HG02610 (cell line): Measurements from ENCODE around the gene GJD3.

Experiments
- ATAC-seq: cut with Tn5 transposase; IDR thresholded peaks from one replicate; pipeline ENCODE4 v1.9.1; 2021; ENCODE audit warnings: mild to moderate bottlenecking, moderate library complexity; ENCODE audit not compliant: unreplicated experiment

The GJD3 gene

DNA sequence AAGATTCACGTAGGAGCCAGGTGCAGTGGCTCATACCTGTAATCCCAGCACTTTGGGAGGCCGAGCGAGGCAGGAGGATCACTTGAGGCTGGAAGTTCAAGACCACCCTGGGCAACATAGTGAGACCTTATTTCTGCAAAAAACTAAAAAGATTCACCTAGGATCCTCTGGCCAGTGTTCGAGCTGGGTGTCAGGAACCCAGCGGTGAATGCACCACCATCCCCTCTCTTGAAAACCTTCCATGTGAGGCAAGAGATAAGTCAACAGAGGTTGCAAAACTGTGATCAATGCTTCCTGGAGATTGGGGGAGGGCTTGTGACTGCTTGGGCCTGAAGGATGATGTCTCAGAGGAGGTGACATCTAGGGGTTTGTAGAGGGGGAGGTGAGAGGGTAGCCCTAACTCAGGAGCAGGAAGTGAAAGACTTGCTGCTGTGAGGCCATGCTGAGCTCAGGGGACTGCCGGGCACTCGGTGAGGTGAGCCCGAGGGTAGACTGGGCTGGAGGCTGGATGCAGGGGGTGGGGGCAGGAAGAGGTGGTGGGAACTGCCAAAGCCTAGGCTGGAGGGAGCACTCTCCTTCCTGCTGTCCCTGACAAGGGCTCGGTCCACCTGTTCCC lies 11.7 kb downstream of the GJD3 start:
- no peak for ATAC-seq

DNA sequence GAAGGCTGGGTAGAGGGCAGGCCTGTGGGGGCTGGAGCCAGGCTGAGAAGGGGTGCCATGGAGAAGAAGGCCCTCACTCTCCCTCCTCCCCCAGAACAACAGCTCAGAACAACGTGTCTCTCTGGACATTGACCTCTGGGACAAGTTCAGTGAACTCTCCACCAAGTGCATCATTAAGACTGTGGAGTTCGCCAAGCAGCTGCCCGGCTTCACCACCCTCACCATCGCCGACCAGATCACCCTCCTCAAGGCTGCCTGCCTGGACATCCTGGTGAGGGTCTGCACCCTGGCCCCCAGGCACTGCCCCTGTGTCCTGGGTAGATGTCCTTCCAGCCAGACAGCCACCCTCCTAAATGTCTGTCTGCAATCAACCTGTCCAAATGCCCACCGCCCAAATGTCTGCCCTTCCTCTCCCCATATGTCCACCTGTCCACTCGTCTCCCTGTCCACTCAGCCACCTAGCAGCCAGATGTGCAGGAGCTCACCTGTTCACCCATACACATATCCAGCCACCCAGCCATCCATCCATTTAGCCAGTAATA lies 12.2 kb downstream of the GJD3 start:
- ATAC-seq: no peak

DNA sequence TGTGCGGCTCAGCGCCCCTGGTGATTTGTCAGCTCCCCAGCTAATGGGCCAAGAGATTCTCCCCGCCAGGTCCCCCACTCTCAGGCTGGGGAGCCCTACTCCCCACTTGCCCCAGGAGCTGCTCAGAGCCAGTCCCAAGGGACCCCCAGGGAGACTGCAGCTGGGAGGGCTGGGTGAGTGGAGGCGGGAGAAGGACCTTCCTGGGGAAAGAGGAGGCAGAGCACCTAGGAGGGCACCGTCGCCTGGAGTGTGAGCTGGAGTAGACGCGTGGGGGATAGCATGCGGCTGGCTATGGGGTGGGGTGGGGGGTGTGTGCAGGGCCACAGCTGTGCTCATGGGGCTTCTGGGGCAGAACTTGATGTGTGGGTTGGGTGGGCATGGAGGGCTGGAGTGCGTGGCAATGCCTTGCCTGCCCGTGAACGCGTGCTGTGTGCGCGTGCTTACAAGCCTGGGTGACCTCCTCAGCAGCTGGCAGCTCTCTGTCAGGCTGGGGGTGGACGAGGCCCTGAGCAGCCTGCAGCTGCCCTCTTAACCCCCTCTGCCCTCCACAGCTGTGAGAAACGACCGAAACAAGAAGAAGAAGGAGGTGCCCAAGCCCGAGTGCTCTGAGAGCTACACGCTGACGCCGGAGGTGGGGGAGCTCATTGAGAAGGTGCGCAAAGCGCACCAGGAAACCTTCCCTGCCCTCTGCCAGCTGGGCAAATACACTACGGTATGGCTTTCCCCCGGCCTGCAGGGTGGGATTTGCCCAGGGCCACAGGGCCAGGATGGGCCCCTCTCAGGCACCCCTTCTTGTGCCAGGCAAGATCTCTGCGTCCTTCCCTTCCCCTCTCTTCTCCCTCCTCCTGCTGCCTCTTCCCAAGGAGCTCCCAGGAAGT lies 12.9 kb downstream of the GJD3 start:
- no peak for ATAC-seq

DNA sequence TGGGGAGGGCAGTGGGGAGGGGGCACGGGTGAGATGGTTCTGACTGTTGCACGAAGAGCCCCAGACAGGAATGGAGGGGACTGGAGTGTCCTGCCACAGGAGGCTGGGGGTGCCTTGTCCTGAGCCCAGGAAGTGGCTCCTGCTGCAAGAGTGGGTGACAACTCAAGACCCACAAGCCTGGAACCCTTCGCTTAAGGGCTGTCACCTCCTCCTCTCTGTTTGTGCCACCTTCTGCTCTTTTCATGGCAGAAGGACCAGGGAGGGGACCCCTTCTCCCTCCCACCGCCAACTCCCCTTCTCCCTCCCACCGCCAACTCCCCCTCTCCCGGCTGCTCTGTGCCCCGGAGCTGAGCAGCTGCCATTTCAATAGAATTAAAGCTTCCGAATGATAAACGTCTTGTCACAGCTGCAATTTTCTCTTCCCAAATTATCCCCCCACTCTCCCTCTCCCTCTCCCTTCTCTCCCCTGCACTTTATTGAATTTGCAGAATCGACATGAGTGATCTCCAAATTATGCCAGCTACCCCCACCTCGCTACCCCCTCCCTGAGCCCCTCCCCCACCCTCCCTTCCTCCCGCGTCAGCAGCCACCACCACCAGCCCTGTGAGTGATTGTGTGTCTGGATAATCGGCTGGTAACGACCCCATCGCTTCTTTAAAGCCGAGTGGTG lies 13.7 kb downstream of the GJD3 start:
- ATAC-seq: no peak

DNA sequence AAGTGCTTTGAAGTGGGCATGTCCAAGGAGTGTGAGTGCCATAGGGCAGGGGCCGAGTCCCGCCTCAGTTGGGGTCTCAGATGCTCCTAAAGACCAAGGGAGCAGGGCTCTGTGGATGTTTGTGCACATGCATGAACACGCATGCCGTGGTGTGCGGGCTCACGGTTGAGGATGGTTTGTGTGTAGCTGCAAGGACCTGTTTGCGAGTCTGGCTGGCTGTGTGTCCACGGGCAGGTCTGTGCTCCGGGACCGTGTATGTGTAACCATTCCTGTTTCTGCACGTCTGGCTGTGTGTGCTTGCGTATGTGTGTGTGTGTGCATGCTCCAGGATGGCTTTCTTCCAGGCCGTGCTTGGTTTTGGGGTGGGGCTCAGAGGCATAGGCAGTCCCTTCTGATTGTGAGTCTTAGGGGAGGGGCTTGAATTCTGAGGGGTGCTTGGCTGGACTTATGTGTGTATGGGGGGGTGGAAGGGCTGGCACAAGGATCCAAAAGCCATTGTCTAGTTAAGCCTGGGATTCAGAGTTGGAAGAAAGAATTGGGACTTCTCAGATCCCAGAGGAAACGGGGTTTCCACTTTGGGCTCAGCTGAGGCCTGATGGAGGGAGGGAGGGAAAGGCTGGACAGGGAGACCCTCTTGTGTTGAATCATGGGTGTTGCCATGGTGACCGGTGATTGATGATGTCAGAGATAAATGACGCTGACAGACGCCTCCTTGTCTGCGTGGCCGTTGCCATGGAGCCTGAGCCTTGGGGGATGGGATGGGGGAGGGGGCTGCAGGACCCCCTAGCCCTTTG lies 14.4 kb downstream of the GJD3 start:
- ATAC-seq: no peak

DNA sequence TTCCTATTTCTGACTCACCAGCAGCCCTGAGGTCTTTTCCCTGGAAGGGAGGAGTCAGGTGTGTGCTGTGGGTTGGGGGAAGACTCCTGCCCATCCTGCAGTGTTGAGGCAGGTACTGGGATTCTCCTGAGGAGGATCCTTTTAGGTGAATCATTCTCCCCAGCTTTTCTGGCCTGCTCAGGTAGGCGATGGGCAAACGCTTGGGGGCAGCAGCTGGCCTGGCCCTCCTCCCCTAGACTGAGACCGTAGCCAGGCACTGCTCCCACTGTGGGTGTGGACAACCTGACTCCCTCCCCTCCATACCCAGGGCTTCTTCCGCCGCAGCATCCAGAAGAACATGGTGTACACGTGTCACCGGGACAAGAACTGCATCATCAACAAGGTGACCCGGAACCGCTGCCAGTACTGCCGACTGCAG lies 15.1 kb downstream of the GJD3 start:
- no peak for ATAC-seq

DNA sequence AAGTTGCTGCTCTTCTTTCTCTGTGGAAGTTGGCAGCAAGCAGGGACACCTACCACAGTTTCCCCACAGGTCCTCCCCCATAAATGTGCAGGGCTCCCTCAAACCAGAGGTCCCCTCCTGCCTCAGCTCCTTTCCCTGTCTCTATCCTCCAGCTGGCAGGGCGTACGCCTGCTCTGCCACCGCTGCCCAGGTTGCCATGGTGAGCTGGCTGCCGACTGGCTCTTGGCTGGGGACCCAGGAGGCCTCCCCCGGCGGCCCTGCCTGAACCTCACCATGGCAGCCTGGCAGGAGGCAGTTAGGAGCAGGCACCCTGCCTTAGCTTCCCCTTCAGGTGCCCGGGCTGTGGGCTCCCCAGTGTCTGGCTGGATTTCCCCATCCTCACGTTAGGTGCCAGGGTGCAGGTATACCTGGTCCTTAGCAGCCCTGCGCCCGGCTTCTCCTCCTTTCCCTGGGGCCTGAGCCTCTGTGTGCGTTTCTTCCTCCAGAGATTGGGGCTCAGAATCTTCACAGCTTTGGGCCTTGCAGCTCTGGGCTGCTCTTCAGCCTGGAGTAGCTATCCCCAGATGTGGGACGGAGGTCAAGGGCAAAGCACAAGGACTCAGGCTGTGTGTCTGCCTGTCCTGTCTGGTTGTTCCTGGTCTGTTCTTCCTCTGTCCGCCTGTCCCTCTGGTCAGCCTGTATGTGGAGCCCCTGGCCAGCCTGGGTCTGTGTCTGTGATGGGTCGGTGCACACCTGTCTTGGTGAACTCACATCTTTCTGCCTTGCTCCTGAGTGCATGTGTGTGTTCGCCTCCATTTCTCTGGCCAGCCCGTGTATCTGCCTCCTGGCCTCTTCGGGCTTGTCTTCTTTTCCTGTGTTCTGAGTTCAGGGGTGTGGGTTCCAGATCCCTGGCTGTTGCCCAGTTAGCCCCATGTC lies 15.7 kb downstream of the GJD3 start:
- ATAC-seq: no peak

DNA sequence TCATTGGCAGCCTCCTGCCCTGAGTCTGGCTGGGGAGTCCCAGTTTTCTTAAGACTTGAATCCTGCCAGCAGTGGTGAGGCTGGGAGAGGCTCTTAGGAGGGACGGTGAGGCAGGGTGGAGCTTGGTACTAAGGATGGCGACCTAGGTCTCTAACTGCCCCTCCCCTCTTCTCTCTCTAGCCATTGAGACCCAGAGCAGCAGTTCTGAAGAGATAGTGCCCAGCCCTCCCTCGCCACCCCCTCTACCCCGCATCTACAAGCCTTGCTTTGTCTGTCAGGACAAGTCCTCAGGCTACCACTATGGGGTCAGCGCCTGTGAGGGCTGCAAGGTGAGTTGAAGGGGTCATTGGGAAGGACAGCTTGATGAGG lies 16.4 kb downstream of the GJD3 start:
- no peak for ATAC-seq

DNA sequence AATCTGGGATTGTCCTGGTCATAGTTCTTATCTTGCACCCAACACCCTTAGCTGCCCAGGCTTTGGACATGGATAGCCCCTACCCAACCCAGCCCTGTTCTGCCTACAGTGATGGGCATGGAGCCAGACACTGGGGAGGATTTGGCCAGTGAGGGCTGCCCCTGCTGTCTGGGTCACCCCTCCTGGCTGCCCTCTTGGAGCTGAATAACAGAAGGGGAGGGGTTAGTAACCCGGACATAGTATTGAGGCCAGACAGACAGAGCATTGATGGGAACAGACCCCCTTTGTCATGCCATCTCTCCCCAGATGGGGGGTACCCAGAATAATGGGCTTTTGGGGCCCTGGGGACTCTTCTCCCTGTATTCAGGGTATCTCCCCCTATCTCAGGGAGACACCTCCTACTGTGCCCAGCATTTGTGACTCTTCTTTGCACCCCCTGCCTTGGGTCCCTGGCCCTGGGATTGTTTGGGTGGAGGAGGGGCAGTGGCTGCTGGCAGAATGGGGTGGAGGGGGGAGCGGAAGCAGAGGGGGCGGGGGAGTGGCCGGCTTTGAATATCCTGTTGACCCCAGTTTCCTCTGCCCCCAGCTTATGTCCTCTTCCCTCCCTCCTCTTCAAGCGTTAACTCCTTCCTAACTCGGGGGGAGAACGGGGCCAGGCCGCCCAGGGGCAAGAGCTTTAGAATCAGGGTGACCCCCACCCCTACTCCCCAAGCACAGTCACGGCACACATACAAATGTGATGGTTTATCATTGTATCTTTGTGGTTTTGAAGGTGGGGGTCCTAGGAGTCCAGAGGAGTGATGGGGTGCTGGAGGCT lies 17.0 kb downstream of the GJD3 start:
- ATAC-seq: no peak

DNA sequence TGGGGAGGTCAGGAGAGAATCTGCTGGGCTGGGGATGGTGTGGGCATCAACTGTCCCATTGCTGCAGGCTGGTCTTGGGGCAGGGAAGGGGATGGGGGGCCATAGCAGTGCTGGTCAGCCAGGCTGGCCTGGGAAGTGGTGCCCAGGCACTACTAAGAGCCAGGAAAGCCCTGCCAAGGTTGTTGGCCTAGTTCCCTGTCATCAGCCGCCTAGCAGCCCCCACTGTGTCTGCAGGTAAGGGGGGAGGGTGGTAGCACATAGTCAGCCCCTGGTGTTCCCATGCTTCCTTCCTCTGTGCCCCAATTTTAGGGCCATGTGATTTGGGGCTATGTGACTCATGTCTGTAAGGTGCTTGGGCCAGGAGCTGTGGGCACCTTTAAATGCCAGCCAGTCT lies 17.8 kb downstream of the GJD3 start:
- no peak for ATAC-seq

DNA sequence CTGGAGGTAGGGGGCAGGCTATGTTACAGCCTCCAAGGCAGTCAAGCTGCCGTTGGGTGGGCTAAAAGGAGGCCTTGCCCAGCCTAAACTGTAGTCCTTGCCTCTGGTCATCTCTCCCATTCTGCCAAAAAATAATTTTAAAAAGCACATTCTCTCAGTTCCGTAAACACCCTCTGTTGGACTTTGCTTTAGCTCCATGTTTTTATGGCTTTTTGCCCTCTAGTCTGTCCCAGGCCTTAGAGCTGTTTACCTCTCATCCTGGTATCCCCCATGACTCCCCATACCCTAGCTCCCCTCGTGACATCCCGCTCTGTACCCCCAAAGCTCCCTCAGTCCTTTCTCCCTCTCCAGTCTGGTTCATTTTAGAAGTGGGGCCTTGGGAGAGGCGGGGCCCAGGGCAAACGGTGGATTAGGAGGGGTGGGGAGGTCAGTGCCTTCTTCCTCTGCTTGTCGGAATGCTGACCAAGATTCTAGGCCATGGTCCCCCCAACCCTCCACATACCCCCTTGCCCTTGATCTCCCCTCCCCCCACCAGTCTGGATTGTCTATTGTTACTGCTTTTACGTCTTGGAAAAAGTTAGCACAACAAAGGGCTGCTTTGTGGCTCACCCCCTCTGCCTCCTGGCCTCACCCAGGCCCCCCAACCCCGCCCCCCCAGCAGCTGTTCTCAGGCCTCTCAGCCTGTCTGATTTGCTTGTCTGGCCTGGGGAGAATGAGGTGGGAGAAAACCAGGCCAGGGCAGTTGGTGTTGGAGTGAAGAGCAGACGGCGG lies 18.4 kb downstream of the GJD3 start:
- no peak for ATAC-seq

DNA sequence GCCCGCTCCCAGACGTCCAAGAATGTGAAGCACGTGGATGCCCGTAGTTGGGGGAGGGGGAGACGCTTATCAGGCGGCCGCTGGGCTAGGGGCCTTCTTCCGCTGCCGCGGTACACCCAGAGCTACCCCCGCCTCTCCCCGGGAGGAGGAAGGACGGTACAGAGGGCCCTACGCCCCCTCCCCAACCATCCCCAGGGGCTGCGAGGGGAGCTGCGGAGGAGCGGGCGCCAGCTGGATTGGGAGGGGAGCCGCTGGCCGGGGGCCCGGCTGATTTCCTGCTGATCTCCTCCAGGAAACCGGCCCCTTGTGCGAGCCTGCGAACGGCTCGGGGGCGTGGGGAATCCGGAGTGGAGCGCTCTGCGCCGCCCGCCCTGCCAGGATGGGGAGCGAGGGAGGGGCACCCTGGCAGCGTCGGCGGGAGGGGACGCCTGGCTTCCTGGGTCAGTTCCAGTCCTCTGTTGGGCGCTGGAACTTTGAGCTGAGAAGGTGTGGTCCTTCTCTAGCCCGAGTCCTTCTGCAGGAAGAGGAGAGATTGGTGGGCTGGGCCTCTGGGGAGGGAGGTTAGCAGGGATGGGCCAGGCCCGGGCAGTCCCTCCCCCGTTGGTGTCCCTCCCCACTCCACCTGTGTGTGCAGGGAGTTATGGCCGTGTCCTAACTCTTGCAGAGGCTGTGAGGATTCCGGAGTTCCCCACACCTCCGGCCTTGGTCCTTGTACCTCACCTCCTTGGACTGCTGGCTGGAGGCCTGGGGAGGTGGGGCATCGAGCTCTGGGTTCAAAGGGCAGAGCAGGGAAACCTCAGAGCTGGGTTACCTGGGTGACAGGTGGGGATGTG lies 19.2 kb downstream of the GJD3 start:
- no peak for ATAC-seq

DNA sequence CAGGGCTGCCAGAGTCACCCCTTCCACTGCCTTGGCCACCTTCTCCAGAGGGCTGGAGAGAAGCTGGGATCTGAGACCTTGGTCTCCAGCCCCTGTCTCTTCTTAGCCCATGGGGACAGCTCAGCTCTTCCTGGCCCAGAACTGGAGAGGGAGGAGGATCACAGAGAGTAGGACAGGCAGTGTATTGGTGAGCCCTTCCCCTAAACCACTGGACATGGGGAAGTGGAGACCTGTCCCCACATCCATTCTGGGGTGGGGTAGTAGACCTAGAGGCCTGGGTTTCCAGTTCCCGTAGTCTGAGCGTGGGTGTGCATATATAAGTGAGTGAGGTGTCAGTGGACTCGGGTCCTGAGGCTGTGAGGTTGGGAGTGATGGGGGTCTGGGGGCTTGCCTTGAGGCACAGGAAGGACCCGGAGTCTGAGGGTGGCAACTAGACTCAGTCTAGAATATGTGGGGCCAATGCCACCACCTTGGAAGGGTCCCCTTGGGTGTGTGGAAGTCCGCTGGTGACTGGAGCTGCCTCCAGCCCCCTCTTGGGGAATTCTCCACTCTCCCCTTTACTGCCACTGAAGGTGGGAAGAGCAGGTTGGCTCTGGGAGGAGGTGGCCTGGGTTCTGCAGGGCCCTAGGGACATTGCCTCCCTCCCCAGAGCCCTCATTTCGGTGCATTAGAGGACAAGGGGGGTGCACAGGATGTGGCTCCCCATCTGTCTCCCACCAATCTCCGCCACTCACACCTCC lies 19.9 kb downstream of the GJD3 start:
- ATAC-seq: no peak

DNA sequence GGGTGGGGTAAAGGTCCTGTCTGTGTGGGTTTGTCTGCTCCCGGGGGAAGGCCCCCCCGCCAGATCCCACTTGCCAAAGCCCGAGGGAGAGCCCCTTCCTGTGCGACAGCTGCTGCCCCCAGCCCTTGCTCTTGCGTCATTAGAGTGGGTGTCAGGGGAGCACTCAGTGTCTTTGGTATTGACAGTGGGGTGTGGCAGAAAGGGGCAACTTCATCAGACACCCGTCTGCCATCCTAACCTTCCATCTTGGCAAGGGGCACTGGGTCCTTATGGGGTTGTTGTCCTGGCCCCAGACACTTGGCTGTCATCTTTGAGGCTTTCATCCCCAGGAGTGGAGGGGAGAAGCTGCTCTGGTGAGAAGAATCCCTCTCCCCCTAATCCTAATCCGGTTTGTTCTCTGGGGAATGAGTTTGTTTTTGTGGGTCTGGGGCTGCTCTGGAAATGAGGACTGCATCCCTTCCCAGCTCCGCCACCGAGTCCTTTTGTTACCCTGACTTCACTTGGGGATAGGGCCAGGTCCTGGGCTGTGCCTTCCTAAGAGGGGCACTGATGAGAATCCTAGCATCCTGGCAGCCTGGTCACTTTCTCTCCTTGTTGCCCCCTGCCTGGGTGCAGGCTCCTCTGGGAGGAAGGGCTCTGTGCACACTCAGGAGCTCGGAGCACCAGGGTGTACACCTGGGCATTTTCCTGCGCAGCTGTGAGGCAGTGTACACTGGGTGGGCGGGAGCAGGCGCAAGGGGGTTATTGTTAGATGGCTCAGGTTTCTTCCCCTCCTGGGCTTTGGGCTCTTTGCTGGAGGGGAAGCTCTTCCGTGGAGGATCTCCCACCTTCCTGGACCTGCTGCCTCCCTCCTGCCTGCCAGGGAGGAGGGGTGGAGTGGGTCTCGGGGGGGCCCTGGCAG lies 21.1 kb downstream of the GJD3 start:
- no peak for ATAC-seq

DNA sequence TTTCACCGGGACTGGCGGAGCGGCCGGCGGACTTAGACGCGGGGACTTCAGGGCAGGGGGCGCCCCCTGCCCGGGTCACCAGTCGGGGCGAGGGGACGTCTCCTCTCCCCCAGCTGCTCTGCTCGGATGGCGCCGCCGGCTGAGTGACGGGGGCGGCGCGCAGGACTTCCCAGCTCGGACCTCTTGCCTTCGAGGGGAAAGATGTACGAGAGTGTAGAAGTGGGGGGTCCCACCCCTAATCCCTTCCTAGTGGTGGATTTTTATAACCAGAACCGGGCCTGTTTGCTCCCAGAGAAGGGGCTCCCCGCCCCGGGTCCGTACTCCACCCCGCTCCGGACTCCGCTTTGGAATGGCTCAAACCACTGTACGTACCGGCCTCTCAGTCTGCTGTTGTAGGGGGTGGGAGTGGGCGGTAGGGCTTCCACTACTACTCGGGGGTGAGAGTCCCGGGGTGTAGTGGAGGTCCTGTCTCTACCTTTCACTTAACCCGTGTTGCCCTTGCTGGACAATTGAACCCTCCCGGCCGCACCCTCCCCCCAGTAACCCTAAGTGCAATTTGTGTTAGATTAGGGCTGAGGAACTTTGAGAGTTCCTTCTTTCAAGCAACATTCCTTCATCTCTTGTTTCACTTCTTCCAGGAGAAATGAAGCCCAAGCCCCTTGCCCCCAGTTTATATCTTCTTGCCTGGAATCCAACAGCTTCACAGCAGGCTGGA lies 21.9 kb downstream of the GJD3 start:
- no peak for ATAC-seq
